OCI-M1 (cell line): ENCODE measurements around the gene PDE5A.

Experiments used
- DNase-seq: peaks from one replicate; lab custom pipeline; 2025; lab: John Stamatoyannopoulos, UW

Gene PDE5A

DNA sequence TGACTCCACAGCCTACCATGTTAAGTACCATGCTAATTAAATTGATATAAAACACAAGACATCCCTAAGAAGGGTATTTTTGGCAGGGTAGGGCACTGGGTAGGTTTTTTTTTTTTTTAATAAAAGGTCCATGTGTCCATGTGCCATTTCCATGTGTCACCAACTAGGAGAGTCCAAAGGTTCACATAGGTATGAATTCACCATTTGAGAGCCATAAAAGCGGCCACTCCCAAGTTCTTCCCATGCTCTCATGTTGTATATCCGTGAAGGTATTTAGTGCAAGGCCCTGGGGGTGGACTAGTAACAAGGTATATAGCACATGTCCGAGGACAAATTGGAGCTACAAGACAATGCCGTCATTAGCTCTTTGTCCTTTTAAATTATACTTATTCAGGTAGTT, 107.3 kb downstream of the PDE5A start:
- DNase-seq, result no peak

DNA sequence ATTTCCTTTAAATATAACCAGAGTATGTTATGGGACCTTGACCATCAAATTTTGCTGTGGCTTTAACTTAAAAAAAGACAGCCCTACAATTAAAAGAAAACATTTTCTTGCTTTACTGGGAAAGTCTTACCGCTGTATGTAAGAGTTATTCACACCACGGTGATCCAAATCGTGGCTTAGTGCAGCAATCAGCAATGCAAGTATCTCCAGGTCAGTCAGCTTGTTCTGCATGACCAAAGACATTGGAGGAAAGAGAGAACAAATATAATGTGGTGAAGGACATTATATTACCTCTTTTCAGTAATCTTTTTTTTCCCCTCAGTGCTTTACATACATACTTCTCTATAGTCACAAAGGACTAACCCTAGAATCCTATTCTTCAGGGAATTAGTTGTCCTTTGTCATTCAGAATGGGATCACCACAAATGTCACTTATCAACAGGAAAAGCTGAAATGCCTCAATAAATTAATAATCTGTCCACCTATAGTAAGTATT, 109.6 kb downstream of the PDE5A start:
- no peak for DNase-seq

DNA sequence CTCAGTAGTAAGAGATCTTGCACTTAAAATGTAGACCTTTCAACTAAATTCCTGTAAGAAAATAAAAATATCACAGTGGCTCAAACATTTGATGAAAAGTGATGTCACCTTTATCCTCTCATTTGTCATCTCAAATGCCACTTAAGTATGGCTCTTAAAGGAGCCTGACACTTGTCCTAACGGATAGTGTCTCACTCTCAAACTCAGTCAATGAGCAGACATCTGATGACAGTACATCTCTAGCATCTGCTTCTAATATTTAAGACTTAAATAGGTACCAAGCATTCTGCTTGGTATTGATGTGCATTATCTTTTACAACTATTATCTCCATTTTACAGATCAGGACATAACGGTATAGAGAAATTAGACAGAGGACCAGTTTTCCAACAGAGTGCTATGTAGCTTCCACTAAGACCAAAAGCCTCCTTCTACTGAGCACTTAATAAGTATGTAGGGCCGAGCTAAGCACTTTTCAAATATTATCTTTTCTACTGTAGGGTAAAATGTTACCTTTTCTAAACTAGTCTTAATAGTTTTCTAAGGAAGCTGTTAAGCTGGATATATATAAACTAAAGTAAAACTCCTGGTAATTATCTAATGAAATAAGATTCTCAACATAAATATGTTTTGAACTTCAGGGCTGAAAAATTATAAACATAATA, 110.2 kb downstream of the PDE5A start:
- no peak for DNase-seq

DNA sequence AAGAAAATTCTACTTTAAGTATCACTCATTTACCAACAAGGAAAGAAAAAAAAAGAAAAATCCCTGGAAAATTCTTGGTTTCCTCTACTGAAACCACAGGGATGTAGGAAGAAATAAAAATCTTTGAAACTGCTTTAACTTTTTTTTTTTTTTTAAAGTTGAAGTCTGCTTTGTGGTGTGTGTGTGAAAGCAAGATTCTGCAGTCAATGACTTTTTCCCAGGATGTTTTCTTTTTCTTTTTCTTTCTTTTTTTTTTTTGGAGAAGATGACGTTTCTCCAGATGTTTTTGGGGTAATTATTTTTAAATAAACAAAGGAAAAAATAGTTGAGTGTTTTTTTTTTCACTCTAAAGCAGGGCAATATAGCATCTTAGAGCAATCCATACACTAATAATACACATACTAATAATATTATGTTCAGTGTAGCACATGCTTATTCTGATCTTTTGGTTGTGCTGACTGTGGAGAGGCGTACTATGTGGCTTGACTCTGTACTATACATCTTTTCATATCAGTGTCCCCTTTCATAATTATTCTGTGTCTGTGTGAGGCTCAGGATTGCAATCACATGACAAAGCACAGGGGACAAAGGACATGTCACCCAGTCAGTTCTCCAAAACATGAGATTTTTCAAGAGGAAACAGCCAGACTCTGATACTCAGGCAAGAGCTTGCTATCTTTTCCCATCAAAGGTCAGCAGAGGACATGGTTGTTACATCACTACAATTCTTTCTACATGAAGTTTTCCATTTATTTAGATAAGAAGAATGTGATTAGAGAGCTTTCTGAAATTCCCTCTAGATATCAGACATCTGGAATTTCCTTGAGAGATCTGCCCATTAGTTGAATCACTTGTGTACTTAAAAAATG, 111.0 kb downstream of the PDE5A start:
- DNase-seq, result peak; percentile 11

DNA sequence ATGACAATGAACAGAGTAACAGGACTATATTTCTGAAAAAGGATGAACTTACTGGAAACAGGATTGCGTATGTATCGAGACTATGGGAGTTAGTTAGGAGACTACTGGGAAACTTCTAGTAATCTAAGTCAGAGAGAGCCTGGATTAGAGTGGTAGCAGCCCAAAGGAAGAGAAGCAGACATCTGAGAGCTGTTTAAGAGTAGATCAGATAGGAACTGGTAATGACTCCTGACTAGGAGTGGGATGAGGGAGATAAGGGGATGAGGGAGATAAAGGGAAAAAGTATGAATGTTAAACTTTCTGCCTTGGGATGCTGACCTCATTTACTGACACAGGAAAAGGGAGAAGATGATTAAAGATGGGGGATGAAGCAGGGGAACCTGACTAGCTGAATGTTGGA, 116.2 kb downstream of the PDE5A start:
- DNase-seq, result no peak

DNA sequence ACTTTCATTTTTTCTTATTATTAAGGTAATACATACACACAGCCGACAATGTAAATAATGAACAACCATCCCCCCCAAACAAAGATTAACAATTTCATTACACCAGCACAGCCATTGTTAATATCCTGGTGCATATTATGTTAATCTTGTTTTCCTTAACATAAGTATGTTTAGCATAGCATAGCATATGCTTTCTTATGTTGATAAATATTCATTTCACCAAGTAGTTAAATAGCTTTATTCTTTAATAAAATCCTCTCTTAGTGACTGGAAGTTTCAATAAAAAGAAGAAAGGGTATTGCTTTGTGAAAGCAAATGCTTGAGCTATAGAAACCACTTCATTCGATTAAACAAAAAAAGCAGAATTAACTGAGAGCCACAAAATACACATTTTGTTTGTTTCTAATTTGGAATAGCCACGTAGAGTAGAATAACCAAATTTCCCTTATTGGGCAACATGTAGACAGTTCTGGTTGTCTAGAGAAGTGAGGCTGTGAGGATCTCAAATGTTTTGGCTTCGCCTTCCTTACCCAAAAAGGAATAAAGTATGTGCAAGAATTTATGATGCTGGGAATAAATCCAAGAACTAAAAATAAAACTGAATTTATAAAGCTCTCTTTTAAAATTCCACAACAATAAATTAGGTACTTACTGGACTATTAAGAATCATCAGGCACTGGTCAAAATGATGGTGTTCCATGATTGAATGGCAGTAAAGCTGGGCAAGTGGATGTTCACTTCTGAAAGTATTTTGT, 118.0 kb downstream of the PDE5A start:
- no peak for DNase-seq

DNA sequence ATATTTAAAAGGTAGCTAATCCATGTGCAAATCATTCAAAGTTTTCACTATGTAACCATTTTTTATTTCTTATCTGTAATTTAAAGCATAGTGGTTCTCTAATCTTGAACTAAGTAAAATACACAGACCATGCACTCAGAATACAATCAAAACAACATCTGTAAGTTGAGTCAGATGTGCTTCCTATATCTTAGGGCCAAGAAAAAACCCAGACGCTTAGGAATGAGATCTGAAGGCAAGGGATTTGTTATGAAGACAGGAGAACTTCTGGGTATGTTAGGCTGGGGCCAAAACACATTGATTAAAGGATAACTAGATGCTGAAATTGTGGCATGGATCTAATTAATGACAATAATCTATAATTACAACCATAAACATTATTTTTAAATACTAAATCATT, 120.3 kb downstream of the PDE5A start:
- DNase-seq, result no peak

DNA sequence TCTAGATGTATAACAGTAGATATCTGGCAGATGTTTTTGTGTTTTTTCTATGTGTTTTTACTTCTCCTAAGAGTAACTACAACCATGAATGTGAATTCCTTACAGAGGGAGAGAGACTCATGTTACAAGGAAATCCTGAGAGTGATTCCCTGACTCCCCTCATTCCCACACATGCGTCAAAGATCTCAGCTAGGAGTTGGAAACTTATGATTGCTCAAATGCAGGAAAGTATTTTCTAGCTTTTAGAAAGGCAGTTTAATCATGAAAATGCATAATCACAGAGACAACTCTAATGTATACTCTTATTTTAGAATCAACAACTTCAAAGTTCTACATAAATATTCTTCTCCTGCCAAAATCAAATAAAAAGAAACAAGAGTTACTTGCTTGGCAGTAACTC, 121.8 kb downstream of the PDE5A start:
- no peak for DNase-seq

DNA sequence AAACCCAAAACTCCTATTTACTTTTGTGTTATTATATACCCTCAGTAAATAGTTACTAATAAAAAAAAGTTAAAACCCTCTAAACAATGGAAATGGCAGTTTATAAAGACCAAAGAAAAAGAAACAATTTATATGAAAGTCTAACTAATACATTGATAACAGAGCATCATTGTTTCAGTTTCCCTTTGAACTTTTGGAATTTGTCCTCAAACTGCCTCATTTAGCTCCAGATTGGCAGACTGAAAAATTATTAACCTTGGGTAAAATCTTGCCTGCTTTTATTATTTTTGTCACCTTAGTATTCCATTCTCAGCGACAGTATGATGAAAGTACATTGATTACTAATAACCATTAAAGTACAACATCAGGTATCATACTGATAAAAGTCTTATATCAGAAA, 124.0 kb downstream of the PDE5A start:
- DNase-seq, result no peak

DNA sequence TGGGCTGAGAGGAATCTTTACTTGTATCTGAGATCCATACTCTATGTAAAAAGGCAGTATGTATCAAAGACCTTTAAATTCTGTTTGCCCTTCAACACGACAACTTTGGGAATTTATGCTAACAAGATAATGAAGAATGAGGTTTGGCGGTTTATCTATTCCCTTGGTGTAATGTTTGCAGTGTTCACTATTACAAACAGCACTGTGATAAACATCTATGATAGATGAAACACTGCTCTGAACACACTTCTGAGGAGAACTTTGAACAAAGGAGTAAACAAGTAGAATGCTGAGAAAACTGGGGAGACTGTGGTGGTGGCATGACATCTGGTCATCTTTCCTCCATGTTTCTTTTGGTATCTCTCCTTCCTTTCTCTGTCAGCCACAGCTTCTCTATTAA, 126.9 kb downstream of the PDE5A start:
- DNase-seq, result no peak

DNA sequence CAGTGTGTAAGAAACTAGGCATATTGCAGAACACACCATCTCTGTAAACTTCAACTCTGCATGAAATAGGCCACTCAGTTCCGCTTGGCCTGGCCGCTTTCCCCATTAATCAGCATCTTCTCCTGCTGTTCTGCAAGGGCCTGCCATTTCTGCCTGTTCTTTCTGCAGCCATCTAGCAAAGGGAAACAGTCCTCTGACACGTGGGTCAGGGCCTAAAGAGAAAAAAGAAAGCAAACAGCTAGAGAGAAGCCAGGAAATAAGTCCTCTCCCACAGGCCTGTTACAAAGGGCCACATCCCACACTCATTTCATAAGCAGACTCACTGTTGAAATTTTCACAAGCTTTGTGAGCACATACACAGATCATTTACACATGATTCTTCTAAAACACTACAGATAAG, 130.1 kb downstream of the PDE5A start:
- DNase-seq, result no peak

DNA sequence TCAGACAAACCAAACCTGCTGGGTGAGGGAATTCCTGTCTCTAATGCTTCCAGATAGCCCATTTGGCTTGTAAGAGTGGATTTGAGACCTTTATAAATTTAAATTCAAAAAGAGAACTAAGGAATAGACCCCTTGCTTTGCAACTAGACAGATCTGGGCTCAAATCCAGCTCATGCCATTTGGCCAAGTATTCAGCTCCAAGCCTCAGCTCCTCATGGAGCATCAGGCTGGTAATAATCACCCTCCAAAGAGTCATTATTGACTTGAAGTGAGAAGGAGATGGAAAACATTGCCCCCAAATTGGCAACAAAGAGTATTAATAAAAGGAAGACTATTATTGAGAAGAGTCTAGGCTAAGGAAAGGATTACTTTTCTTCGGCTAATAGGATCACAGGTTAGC, 134.7 kb downstream of the PDE5A start:
- DNase-seq, result no peak

DNA sequence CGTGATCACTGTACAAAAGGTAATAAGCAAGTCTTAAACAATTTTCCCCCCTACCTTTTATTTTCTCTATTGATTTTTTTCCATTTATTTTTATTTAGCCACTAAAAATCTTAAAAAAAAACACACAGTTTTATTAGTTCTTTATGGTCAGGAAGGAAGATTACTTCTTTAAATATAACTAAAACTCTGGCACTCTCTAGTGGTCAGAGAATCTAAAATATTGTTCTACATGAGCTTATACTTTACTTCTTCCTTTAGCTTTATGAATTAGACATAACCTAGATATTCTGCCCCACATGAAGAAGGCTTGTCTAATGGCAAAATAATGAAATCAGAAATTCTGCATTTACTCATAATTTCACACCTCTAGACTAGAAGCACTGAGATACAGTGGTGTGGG, 135.2 kb downstream of the PDE5A start:
- DNase-seq, result peak; percentile 38

DNA sequence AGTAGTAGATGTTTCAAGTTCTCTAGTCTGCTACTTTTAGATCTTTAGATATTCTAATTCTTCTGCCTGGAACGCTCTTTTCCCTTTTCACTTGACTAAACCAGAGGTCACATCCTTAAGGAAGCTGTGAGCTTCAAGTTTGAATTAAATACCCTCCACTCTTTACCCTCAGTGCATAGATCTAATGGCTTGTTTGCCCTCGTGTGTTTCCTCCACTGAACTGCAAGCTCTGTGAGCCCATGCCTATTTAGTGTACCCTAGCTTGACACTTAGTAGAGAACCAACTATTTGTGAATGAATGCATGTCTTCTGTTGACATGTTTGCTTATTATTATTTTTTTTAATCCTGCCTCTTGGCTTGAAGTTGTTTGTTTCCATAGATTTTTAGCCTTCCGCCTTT, 138.3 kb downstream of the PDE5A start:
- DNase-seq, result peak; percentile 17

DNA sequence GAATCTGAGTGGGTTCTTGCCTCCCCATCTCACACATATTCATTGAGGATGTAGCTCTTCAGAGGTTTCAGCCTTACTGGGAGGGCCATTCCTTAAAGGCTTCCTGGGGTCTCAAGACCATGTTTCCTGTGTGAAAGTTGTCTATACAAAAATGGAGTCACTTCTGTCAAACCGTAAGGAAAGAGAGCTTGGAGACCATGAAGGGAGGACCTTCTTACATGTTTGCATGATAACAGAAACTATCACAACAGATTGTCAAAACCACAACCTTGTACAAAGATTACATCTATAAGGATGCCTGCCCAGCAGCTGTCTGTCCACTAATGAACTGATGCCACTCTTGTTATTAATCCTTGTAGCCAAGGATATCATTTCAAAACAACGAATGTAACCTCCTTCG, 139.3 kb downstream of the PDE5A start:
- no peak for DNase-seq

DNA sequence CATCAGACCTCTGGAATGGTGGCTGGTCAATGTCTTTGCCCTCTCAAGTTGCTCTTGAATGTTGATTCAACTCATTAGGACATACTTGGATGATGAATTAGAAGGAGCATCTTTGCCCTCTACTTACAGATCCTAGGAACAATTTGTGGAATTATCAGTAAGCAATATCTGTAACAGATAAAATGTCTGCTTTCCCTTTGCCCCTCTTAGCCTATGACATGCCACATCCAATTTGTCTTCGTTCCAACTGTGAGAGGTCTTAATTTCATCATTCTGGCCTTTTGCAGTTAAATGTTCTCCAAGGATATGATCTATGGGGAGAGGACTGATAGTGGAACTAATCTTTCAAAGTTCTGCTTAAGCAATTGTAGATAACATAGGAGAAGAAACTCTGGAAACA, 148.3 kb downstream of the PDE5A start:
- DNase-seq, result no peak

DNA sequence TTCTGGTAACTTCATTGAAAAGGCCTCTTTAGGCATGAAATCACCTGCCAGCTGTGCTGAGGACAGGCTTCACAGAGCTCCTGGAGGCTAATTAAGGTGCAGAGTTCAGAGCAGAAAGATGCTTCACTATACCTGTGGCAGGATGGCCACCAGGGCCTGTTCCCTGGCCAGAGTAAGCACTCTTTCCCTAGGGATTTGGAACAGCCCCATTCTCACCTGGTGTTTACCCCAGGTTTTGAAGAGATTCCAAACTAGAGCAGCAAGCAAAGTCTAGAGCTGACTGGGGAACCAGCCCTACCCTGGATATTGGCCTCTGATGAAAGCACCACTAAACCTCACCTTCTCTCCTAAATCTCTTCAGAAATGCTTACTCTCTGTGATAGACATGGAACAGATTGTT, 148.8 kb downstream of the PDE5A start:
- no peak for DNase-seq

DNA sequence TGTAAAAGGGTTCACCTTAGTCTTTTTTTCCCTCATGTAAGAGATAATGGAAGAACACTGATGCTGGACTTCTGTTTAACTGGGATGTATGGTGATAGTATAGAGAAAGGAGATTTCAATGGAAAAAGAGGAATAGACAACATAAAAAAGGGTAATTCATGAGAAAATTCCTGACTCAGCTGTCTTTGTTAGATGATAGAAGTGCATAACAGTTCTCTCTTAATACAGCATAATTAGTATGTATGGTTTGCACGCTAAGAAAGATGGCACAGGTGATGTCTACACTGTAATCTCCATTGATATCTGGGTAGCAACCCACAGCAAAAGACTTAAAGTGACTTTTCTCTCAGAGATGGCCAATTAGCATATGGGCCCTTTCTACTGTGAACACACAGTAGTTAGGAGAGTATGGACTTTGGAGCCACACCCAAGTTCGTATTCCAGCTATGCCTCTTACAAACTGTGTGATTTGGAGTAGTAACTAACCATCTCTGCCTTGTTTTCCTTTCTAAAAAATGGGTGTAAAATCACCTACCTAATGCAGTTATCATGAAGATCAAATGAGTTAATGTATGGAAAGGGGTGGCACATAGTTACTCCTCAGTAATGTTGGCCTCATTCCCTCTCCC, 149.3 kb downstream of the PDE5A start:
- no peak for DNase-seq

DNA sequence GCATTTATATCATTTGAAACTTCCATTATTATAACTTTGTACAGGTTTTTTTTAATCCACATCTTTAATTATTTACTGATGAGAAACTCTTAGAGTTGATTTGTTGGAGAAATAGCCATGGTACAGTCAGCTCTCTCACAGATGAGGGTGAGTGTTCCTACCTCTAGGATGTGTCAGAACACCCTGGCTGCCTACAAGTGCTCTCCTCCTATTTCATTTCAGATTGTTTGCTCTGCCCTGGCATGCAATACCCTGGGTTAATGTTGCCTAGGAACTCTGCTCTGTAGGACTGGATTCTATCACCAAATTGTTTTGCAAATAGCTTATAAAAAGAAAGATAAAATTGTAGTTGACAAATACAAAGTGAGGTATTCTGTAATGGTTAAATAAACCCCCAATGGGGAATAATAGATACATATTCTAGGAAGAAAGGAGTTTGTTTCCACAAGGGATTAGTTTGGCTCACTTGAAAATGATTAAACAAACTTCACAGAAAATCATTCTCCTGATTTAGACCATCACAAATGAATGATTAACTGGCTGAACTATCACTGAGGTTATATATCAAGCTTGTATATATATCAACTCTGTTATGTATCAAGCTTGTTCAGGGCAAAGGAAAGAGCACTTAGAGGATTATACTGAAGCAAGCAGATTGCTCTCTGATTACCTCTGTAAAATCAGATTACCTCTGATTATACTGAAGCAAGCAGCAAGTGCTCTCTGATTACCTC, 150.0 kb downstream of the PDE5A start:
- DNase-seq, result no peak

DNA sequence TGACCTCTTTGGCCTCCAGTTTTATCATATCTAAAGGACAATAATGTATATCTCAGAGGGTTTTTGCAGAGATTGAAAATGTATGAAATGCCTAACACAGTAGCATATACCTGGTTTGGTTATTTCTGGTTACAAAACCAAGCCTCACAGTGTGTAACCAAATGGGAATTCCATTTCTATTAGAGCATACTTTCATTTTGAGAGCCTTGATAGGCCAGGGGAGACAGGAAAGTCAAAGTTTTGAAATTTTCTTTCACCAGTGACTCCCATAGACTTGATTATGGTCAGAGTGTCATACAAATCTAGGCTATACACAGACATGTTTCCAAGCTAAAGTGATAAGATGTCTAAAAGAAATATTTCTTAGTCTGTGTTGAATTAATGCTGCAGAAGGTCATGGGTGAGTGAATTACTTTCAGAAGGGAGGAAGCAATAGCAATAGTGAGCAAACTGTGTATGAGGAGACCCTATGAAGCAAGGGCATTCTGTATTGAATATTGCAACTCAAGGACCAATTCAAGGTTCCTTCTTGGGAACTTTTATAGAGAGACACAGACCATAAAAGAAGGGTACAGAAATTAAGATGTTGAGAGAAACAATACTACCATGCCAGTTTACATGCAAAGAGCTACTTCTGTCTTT, 151.1 kb downstream of the PDE5A start:
- no peak for DNase-seq

DNA sequence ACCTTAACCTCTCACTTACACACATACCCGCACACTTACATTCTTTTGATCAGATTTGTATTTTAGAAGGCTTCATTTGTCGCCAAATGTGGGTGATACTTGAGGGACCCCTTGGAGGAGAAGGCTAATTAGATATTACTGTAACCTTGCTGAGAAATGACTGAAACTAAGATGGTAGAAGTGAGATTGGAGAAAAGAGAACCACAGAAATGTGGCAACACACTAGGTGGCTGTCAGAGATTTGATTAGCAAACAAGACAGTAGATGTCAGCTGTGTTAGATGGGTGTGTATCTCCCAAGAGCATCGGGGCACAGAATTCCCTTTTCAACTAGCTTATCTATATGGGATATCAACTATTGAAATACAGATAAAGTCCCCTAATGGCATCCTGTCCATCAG, 157.3 kb downstream of the PDE5A start:
- no peak for DNase-seq
